Thyroid gland (tissue), 4 donors: ENCODE results near the gene SIRT7. TPM values are rescaled to one million over a fixed set of nuclear protein-coding genes. Genes with fewer than 3 reads are reported as not detected.

Source experiments
- DNase-seq, 2 donors: peaks; one replicate each; pipeline ENCODE4 v3.0.0-alpha.2; 2019
- H3K27ac ChIP-seq, 3 donors: fragments of 200-600 bp; sonication (generic); 1 replicate in 2 of 3; 2 replicates in 1 of 3; pipeline ENCODE4 v1.5.1; 2016 to 2019; ENCODE audit warnings: mild to moderate bottlenecking in 1 of 3, moderate library complexity in 1 of 3
- H3K27me3 ChIP-seq: fragments of 200-600 bp; sonication (generic); one replicate; pipeline ENCODE4 v1.5.1; 2019
- H3K36me3 ChIP-seq, 2 donors: fragments of 200-600 bp; sonication (generic); one replicate each; pipeline ENCODE4 v1.5.1; 2016 to 2019
- H3K4me1 ChIP-seq, 2 donors: fragments of 200-600 bp; sonication (generic); one replicate each; pipeline ENCODE4 v1.5.1; 2017 to 2019
- H3K4me3 ChIP-seq, 3 donors: fragments of 200-600 bp; sonication (generic); replicated peaks in 1 of 3; 1 replicate in 2 of 3; 2 replicates in 1 of 3; pipeline ENCODE4 v1.5.1; 2016; ENCODE audit warnings: mild to moderate bottlenecking in 1 of 3
- H3K9me3 ChIP-seq: fragments of 200-600 bp; sonication (generic); one replicate; pipeline ENCODE4 v1.5.1; 2017
- CTCF ChIP-seq, 6 experiments: fragments of 200-600 bp in 3 of 6; fragments of 450-650 bp in 3 of 6; sonication (generic) in 3 of 6; IDR thresholded peaks; one replicate each; pipeline ENCODE4 v1.5.1; 2016 to 2019; ENCODE audit warnings: antibody characterized with exemption in 6 of 6, mild to moderate bottlenecking in 2 of 6, inconsistent platforms in 1 of 6, moderate library complexity in 1 of 6
- POLR2A ChIP-seq, 2 donors: fragments of 450-650 bp; IDR thresholded peaks; one replicate each; pipeline ENCODE4 v1.6.1; 2017; ENCODE audit warnings: antibody characterized with exemption in 2 of 2, mild to moderate bottlenecking in 2 of 2, moderate library complexity in 1 of 2
- WGBS, 2 donors: methylation state at CpG; one replicate each; pipeline ENCODE4 v1.1.5; 2017; 5-methylcytosine and 5-hydroxymethylcytosine counted together
- intact Hi-C: fragments of 100-400 bp; cut with DNase I; formaldehyde crosslinking; loops from one replicate; pipeline ENCODE4 v1.15.1; 2023
- total RNA-seq, 4 donors: library from RNA; depleted of rRNA; stranded (reverse); fragments of >200 nt; gene quantifications; one replicate each; pipeline ENCODE4 v1.2.3, GENCODE V29; 2016

Gene SIRT7
- total RNA-seq, 4 donors from 2014 or later = 8.9 to 23.5 (median 15.8) TPM

DNA sequence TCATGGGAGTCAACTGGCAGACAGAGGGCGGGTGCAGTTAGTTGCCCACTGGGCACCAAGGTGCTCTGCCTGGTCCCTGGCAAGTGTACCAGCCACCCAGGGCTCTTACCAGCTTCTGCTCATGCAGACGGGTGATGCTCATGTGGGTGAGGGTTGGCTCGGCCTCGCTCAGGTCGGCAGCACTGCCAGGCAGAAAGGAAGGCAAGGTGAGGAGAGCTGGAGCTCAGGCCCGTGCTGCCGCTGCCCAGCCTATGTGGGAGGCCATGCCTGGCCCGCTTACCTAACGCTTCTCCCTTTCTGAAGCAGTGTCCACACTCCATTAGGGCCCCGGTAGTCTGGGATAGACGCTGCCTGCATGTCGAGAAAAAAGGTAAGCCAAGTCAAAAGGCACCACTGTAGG is 2.6 kb downstream of the SIRT7 start:
- Histone ChIP-seq H3K36me3 (peaks cover 24 to 32% of the 10 kb centered on the region in 2 donors), H3K4me3 (no peak overlapping the region), H3K4me1 (peaks cover 18 to 22% of the 10 kb centered on the region in 2 donors), H3K27me3 (no peaks in the 10 kb centered on the region), H3K27ac (no peak overlapping the region), H3K9me3 (no peaks in the 10 kb centered on the region)
- WGBS, 2 donors = 85 to 96% methylated on average over 8 to 11 of the region's 12 CpGs
- no peak for DNase-seq
- intact Hi-C loops = no loop called here
- TF ChIP-seq CTCF (IDR thresholded peaks at IDR 0.05) (no peak), POLR2A (IDR thresholded peaks at IDR 0.05) (no peak)

DNA sequence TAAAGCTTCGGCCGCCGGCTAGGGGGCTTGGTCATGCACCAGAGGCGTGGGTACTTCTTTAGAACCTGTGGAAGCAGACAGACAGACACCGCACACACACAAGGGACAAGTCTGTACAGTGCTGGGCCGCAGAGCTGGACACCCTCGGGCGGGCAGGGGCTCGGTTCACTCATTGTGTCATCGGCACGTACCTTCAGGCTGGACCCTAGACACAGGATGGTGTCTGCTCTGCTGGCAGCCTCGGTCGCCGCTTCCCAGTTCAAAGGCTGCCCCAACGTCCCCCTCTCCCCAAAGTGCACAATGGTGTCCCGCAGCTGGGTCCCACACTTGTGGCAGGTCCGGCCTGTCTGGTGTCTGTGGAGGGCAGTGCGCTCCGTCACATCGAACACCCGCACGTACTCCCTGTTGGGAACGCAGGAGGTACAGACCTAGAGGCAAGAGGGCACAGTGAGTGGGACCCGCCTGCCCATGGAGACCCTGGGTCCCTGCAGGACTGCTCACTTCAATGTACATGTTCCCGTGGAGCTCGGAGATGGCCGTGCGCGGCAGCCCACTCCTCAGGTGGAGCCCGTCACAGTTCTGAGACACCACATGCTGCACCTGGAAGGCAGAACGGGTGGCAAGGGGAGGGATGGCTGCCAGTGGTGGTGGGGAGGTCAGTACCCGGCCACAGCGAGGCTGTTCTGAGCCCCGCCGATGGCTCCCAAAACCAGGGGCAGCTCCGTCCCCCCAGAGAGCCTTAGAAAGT is 3.7 kb downstream of the SIRT7 start:
- intact Hi-C loops = no loop called here
- H3K36me3 ChIP-seq = peaks cover 24 to 27% of the 10 kb centered on the region in 2 donors
- no peaks in the 10 kb centered on the region for H3K9me3 ChIP-seq
- H3K4me1 ChIP-seq = peaks cover 24 to 33% of the 10 kb centered on the region in 2 donors
- H3K4me3 ChIP-seq = no peak overlapping the region
- 96% methylated on average over 24 to 26 of the region's 36 CpGs for WGBS, 2 donors
- TF ChIP-seq POLR2A (IDR thresholded peaks at IDR 0.05) = no peak
- no peak for TF ChIP-seq CTCF (IDR thresholded peaks at IDR 0.05)
- DNase-seq = no peak
- H3K27ac ChIP-seq = no peak overlapping the region
- no peaks in the 10 kb centered on the region for H3K27me3 ChIP-seq

DNA sequence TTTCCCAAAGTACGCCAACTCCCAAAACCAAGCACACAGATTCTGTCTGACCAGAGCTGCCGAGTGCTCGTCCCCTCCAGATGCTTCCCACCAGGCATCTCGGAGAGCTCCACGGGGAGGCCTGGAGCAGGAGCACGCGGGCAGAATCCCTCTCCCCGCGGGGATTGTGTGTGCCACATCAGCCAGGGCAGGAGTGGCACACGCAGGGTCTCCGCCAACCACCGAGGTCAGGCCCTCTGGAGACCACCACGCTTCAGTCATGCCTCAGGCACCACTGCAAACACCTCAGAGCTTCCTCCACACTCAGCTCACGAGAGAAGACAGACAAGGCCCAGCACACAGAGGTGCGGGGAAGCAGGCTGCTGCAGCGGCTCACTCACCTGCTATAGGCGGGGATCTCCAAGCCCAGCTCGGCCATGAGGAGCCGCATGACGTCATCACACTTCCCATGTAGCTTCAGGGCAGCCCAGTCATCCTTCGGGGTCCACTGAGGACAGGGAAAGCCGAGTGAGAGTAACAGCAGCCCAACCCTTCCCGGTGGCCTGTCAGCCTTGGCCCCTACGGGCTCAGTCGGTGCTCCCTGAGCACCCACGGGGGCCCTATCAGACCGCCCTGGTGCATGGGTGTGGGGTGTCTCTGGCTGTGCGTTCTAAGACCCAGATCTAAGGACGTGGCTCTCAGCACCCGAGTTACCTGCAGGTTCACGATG is 4.4 kb downstream of the SIRT7 start:
- 91 to 99% methylated on average over 21 to 28 of the region's 31 CpGs for WGBS, 2 donors
- DNase-seq = no peak
- TF ChIP-seq CTCF (IDR thresholded peaks at IDR 0.05) (no peak), POLR2A (IDR thresholded peaks at IDR 0.05) (no peak)
- H3K27ac ChIP-seq = no peak overlapping the region
- H3K27me3 ChIP-seq = no peaks in the 10 kb centered on the region
- H3K36me3 ChIP-seq = peaks cover 24 to 27% of the 10 kb centered on the region in 2 donors
- H3K4me1 ChIP-seq = peaks cover 24 to 35% of the 10 kb centered on the region in 2 donors
- no peak overlapping the region for H3K4me3 ChIP-seq
- intact Hi-C loops = no loop called here
- H3K9me3 ChIP-seq = no peaks in the 10 kb centered on the region

DNA sequence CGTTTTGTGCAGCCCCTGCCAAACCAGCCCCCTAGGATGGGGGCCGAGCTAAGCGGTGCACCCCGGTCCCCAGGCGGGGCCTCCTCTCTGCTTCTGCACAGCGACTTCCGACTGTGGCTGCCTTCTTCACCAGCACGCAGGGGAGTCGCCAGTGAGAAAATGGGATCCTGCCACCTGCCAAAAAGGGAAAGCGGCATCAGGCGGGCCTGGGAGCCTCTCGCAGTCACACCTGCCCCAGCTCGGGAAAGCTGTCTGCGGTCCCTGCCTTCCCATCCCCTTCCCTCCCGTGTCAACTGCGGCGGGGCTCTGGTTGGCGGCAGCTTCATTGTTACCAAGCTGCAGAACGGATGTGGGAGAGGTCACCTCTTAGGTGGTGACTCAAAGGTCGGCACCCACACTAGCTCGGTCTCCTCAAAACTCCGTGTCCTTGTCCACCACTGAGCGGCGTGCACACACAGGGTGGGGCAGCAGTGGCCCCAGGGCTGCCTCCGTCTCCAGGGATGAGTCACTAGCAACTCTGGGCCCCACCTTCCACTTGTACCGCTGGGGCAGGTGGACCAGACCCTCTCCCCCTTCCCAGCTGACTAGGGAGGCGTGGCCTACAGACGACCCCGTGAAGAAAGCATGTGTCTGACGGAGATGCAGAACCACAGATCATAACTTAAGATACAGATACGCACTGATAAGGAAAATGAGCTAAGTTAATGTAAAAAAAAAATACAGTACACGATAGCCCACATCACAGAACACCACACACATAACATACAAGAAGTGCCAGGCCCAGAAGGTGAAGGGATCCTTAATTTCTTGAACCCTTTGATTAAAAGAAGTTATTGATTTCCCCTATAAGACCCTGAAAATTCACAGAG is 5.3 kb downstream of the SIRT7 start:
- H3K36me3 ChIP-seq = peaks cover 24 to 27% of the 10 kb centered on the region in 2 donors

More for the DNA sequence above, 5.3 kb downstream of the SIRT7 start:
- intact Hi-C loops = no loop called here
- no peak overlapping the region for H3K27ac ChIP-seq
- no peak overlapping the region for H3K4me3 ChIP-seq
- H3K27me3 ChIP-seq = no peaks in the 10 kb centered on the region
- WGBS, 2 donors = 95 to 97% methylated on average over 30 to 31 of the region's 32 CpGs
- peaks cover 24 to 30% of the 10 kb centered on the region in 2 donors for H3K4me1 ChIP-seq
- H3K9me3 ChIP-seq = no peaks in the 10 kb centered on the region
- no peak for DNase-seq
- TF ChIP-seq CTCF (IDR thresholded peaks at IDR 0.05) (no peak), POLR2A (IDR thresholded peaks at IDR 0.05) (no peak)
